Central memory CD4-positive, alpha-beta T cell (primary cell): ENCODE measurements around the gene NCAM1.

Source experiments
- DNase-seq: peaks from one replicate; pipeline ENCODE4 v3.0.0; 2022

Gene NCAM1

DNA sequence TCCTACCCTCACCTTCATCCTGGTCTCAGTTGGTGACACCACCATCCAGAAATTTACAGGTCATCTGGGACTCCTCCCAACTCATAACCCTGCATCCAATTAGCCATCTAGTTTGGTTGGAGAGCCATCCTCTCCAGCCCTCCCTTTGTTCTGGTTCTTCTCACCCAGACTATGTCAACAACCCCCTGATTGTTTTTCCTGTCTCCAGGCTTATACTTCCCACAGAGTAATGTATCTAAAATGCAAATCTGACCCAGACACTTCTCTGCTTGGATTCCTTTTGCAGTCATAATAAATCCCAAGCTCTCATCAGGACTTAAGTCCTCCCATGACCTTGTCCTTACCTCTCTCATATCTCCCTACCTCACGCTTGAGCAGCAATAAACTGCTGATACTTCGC, 356.1 kb downstream of the NCAM1 start:
- no peak for DNase-seq

DNA sequence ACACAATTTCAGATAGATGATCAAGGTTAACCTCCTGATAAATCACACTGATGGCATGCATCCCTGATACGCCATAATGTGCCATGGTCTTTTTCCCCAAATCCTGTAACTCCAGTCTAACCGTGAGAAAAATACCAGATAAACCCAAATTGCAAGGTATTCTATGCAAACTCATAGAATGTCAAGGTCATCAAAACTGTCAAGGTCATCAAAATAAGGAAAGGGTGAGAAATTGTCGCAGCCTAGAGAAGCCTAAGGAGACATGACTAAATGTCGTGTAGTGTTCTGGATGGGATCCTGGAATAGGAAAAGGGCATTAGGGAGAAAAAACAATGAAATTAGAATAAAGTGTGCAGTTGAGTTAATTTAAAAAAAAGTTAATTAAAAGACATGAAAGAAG, 357.9 kb downstream of the NCAM1 start:
- DNase-seq = no peak

DNA sequence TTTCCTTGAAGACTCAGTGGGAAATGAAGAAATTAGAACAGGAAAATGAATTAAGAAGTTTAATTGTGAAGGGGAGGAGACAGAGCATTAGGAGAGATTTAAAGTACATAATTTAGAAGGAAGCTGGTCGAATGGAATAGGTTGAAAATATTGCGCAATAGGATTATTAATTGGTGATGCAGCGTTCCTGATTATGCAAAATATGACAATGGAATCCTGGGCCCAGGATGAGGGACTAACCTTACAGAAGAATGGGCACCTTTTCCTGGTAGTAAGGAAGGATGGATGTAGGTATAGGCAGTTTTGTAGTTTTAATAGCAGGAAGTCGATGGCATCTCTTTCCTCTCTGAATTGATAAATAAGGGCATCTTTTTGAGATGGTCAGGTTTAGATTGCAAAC, 360.9 kb downstream of the NCAM1 start:
- no peak for DNase-seq

DNA sequence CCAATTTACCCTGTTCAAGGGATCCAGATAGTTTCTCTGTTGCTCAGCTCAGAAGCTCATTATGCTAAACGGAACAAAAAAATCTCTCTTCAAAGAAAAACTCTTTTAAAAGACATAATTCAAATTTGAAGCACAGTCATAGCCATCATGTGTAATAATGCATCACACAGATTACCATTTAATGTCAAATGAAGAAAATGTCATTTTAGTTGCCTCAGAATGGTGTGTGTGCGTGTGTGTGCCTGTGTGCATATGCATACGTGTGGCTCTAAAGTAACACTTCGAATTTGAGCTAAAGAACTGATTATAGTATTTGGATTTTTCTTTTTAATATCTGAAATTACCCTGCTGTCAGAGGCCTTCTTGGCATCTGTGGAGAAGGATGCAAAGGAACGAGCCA, 363.0 kb downstream of the NCAM1 start:
- no peak for DNase-seq
